K562 (cell line): ENCODE measurements around the gene ISG20L2. TPM values are rescaled to one million over a fixed set of nuclear protein-coding genes. Genes with fewer than 3 reads are reported as not detected.

Experiments used
- CREM ChIP-seq: IDR thresholded peaks from 2 replicates; pipeline ENCODE4 v1.6.1; 2014; ENCODE audit warnings: antibody characterized with exemption, low read depth
- HES1 ChIP-seq: fragments of 450-650 bp; IDR thresholded peaks from 2 replicates; pipeline ENCODE4 v1.6.1; 2016; ENCODE audit warnings: low read depth, mild to moderate bottlenecking, moderate library complexity
- MBD1 ChIP-seq: fragments of 250-450 bp; sonication (Bioruptor Pico); IDR thresholded peaks from 2 replicates; pipeline ENCODE4 v1.8.0; 2022; ENCODE audit warnings: inconsistent platforms
- NKRF ChIP-seq: fragments of 450-650 bp; IDR thresholded peaks from 2 replicates; pipeline ENCODE4 v1.6.1; 2016; ENCODE audit warnings: borderline replicate concordance
- RBM14 ChIP-seq: fragments of 200-400 bp; formaldehyde crosslinking; IDR thresholded peaks from 2 replicates; pipeline ENCODE4 v1.6.1; 2018; ENCODE audit warnings: low read depth, mild to moderate bottlenecking, low read length, moderate library complexity, borderline replicate concordance; ENCODE audit not compliant: insufficient read depth
- SLC30A9 ChIP-seq: fragments of 250-450 bp; sonication (Bioruptor Pico); IDR thresholded peaks from 2 replicates; pipeline ENCODE4 v1.8.0; 2022; ENCODE audit warnings: mild to moderate bottlenecking, moderate library complexity
- STAT5B ChIP-seq: fragments of 250-450 bp; sonication (Bioruptor Pico); IDR thresholded peaks from 2 replicates; pipeline ENCODE4 v1.8.0; 2021; ENCODE audit warnings: mild to moderate bottlenecking, inconsistent platforms
- TEAD4 ChIP-seq, 2 experiments: sonication (generic) in 1 of 2; formaldehyde crosslinking in 1 of 2; IDR thresholded peaks; 2 replicates each; pipeline versions ENCODE4 v1.6.1 to v1.8.0; 2012 to 2022; ENCODE audit warnings: borderline replicate concordance in 1 of 2, inconsistent platforms in 1 of 2, low read length in 1 of 2, mild to moderate bottlenecking in 1 of 2, missing genetic modification reagents in 1 of 2
- ZBTB40 ChIP-seq, 2 experiments: fragments of 450-650 bp in 1 of 2; sonication (generic) in 1 of 2; formaldehyde crosslinking in 1 of 2; IDR thresholded peaks; 2 replicates each; pipeline versions ENCODE4 v1.7.1 to v1.9.0; 2016 to 2022; ENCODE audit warnings: inconsistent platforms in 1 of 2, mild to moderate bottlenecking in 1 of 2, missing genetic modification reagents in 1 of 2
- ZNF707 ChIP-seq: fragments of 250-450 bp; sonication (Bioruptor Pico); conservative IDR thresholded peaks from 2 replicates; pipeline ENCODE4 v1.8.0; 2022; ENCODE audit warnings: inconsistent platforms, mild to moderate bottlenecking, moderate library complexity
- ZNF766 ChIP-seq: fragments of 200-800 bp; sonication (Bioruptor generic); conservative IDR thresholded peaks from 2 replicates; pipeline ENCODE4 v1.6.1; 2016; ENCODE audit warnings: missing genetic modification characterization, missing compliant biosample characterization
- polyA plus RNA-seq, 8 experiments: library from polyadenylated mRNA; depleted of rRNA in 4 of 8; stranded (reverse) in 5 of 8; unstranded in 3 of 8; fragments of >200 nt; fragmentation: Nextera tagmentation in 2 of 8; fragmentation: Illumina TruSeq in 1 of 8; extraction: Ambion mirVana in 2 of 8; extraction: Trizol in 1 of 8; gene quantifications; 2 replicates each; pipeline versions ENCODE4 v1.2.1 to v1.2.3, GENCODE V29; 2011 to 2014; ENCODE audit warnings: inconsistent platforms in 1 of 8, missing spikeins in 1 of 8
- total RNA-seq, 7 experiments: library from RNA; depleted of rRNA in 6 of 7; stranded (reverse); fragments of >200 nt in 6 of 7; fragmentation: Illumina TruSeq in 2 of 7; extraction: Trizol in 2 of 7; gene quantifications; 2 replicates each; pipeline versions ENCODE4 v1.2.1 to v1.2.3, GENCODE V29; 2011 to 2021; ENCODE audit warnings: low replicate concordance in 1 of 7

The ISG20L2 gene
- total and polyA plus RNA-seq, 9 of the 15 experiments (the other 6 are each of a cell fraction or from before 2014, with no cell fraction given), result 21.3 to 130 (median 50.3) TPM

GRCh38 chr1:156746728-156747631 is 18.4 kb upstream of the ISG20L2 start (continued):
- TF ChIP-seq ZBTB40 (IDR thresholded peaks at IDR 0.05), result no peak
- TF ChIP-seq ZBTB40 (CRISPR knock-in tag; IDR thresholded peaks at IDR 0.05), result no peak
- TF ChIP-seq STAT5B (CRISPR knock-in tag), result no peak
- TF ChIP-seq RBM14, result no peak
- TF ChIP-seq TEAD4 (IDR thresholded peaks at IDR 0.05; ENCODE audit: low read length), result peak; percentile 48
- no peak for TF ChIP-seq TEAD4 (CRISPR knock-in tag; IDR thresholded peaks at IDR 0.05; ENCODE audit: borderline replicate concordance)
- no peak for TF ChIP-seq ZNF707 (CRISPR knock-in tag)
- peak; percentile 76 for TF ChIP-seq NKRF
- no peak for TF ChIP-seq ZNF766 (CRISPR knock-in tag)
- TF ChIP-seq CREM, result peak; percentile 37
- no peak for TF ChIP-seq HES1
- TF ChIP-seq SLC30A9 (CRISPR knock-in tag), result no peak
- no peak for TF ChIP-seq MBD1 (CRISPR knock-in tag)
